ENCODE results near the gene VPS37B. TPM values are rescaled to one million over a fixed set of nuclear protein-coding genes. Genes with fewer than 3 reads are reported as not detected.

Gene VPS37B
- total RNA-seq, 1 donor from 2014 or later, result 22.9 TPM

DNA sequence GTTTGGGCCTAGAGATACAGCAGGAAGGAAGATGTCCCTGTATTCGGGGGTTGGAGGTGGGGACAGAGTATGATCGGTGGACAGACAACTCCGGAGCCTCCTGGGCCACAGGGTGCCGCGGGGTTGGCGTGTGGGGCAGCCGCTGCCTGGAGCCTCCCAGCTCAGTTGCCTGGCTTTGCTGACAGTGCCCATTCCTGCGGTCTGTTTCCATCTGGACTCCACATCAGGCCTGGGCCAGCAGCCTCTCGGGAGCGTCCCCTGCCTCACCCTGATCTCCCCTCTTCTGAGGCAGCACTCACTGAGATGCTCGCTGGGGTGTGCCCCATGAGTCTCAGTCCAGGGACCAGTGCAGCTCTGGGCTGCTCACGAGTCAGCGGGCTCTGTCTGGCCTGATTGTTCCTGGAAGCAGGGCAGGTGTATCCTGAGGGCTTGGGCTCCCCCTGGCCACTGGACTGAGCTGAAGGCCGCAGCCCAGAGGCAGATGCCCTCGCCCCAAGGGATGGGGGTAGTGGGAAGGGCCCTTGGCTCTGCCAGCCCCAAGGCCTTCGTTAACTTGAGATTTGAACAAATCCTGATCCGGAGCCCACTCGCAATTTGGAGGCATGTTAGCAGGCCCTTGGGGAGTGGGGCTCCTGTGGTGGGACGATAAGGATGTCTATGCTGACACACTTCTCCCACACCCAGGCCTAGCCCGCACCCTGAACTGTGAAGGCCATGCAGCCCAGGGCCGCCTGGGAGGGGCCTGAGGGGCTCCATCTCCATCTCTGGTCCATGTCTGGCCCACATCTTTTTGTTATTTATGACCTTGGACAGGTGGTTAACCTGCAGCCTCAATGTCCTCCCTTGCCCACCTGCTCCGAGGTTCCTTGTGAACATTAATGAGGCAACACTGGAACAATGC, 53.2 kb downstream of the VPS37B start:
- Mint-ChIP-seq H3K9me3 (ENCODE audit: low read depth) (no peaks in the 10 kb centered on the region), H3K27ac (no peak overlapping the region), H3K4me1 (ENCODE audit: low read depth) (peaks cover 27% of the 10 kb centered on the region), H3K4me3 (ENCODE audit: low read depth) (no peak overlapping the region), H3K36me3 (ENCODE audit: insufficient read depth) (no peaks in the 10 kb centered on the region), H3K27me3 (no peaks in the 10 kb centered on the region)
- TF ChIP-seq, protein P1, sequence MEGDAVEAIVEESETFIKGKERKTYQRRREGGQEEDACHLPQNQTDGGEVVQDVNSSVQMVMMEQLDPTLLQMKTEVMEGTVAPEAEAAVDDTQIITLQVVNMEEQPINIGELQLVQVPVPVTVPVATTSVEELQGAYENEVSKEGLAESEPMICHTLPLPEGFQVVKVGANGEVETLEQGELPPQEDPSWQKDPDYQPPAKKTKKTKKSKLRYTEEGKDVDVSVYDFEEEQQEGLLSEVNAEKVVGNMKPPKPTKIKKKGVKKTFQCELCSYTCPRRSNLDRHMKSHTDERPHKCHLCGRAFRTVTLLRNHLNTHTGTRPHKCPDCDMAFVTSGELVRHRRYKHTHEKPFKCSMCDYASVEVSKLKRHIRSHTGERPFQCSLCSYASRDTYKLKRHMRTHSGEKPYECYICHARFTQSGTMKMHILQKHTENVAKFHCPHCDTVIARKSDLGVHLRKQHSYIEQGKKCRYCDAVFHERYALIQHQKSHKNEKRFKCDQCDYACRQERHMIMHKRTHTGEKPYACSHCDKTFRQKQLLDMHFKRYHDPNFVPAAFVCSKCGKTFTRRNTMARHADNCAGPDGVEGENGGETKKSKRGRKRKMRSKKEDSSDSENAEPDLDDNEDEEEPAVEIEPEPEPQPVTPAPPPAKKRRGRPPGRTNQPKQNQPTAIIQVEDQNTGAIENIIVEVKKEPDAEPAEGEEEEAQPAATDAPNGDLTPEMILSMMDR (IDR thresholded peaks at IDR 0.05; ENCODE audit: unreplicated experiment), result no peak
- DNase-seq (ENCODE audit: low spot score, unreplicated experiment), result no peak

DNA sequence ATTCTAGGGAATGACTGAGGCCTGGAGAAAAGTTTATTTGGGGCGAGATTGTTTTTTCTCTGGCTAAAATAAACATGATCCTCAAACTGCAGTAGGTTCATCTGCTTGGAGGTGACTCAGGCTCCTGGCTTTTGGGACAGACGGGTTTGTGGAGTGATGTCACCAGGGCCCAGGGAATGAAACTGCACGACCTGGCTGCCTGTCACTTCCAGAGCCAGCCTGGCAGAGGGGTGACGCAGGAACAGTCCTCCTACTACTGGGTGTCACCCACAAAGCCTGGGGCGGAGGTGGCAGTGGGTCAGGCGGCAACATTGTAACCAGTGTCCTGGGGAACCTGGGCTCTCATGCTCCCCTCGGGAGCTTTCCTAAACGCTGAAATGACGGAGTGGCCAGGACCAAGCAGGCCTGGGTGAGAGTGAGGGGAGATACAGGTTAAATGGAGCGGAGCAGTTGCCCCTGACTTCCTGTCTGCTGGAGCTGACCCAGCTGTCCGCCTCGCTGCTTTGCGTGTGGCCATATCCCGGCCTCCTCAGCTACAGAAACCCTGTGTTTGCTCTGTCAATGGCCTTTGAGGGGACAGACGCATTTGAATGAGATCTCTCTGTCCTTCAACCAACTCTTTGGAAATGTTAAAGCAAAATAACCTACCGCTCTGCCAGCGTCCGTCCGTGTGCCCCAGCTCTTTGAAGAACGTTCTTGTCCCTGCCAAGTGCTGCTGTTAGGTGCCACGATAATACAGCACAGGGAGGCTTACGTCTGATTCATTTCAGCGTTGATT, 54.2 kb downstream of the VPS37B start:
- H3K27ac Mint-ChIP-seq, result no peak overlapping the region
- TF ChIP-seq, protein P1 (IDR thresholded peaks at IDR 0.05; ENCODE audit: unreplicated experiment), result no peak

DNA sequence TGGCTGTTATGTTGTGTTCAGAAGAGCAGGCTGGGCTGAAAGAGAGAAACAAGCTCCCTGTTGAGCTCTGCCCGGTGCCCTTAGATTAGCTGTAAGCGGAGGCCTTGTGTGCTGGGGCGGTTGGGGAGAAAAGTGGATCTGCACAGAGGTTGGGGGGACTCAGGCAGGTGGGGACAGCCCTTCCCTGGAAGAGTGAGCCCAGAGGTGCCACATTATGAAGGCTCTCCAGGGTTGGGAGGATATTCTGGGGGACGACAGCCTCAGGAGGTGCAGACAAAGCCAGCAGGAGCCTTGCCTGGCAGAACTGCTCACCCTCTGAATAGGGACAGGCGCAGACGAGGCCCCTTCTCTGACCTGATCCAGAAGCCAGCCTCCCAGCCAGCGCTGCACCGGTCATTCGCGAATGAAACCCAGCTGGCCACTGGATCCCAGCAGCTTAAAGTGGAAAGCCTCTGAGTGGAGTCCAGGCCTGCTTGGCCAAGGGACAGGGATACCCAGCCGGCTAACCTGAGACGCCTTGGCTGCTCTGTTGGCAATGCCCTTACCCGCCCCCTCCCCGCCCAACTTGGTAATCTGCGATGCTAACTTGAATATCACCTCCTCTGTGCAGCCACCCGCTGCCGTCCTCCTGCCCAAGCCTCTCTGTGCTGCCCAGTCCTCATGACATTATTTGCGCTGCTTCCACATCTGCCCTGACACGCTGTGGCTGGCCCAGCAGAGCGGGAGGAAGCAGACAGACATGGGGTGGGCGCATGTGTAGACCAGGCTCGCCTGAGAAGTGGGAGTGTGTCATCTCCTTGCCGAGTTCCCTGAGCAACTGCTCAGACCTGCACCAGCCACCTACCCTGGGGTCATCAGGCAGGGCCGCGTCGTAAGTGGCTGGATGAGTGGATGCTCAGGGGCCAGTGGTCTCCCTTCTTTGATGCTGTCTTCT, 55.1 kb downstream of the VPS37B start:
- Mint-ChIP-seq H3K36me3 (ENCODE audit: insufficient read depth) (no peaks in the 10 kb centered on the region), H3K4me1 (ENCODE audit: low read depth) (peaks cover 39% of the 10 kb centered on the region), H3K27ac (no peak overlapping the region), H3K27me3 (no peaks in the 10 kb centered on the region), H3K4me3 (ENCODE audit: low read depth) (no peak overlapping the region), H3K9me3 (ENCODE audit: low read depth) (no peaks in the 10 kb centered on the region)
- no peak for DNase-seq (ENCODE audit: low spot score, unreplicated experiment)
- TF ChIP-seq, protein P1 (IDR thresholded peaks at IDR 0.05; ENCODE audit: unreplicated experiment), result no peak

More for the DNA sequence above, 54.2 kb downstream of the VPS37B start:
- Mint-ChIP-seq H3K9me3 (ENCODE audit: low read depth) (no peaks in the 10 kb centered on the region), H3K27me3 (no peaks in the 10 kb centered on the region), H3K36me3 (ENCODE audit: insufficient read depth) (no peaks in the 10 kb centered on the region), H3K4me1 (ENCODE audit: low read depth) (peaks cover 34% of the 10 kb centered on the region), H3K4me3 (ENCODE audit: low read depth) (no peak overlapping the region)
- no peak for DNase-seq (ENCODE audit: low spot score, unreplicated experiment)

DNA sequence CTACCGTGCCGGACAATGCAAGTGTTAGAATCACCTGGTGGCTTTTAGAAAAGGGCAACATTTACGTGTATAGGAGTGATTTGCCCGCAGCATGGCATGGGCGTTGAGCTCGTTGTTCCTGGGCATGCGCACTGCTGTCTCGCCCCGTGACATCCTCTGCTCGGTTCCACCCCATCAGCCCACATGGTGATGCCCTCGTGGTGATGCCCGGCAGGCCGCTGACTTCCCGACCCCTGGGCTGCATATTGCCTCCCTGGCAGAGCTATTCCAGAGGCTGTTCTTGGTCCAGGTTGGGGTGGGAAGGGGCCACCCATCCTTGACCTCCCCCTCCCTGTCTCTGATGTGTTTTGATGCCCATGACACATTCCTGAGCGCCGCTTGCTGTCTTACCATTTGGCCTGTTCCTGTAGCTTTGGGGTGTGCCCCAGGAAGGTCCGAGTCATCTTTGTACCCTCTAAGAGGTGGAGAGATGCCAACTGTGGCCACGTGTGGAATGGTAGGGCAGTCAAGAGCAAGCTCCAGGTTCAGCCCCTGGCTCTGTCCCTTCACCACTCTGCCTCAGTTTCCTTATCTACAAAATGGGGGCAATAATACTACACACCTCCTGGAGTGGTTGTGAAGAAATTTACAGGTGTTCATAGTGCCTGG, 55.9 kb downstream of the VPS37B start:
- DNase-seq (ENCODE audit: low spot score, unreplicated experiment), result no peak
- Mint-ChIP-seq H3K4me3 (ENCODE audit: low read depth) (no peak overlapping the region), H3K9me3 (ENCODE audit: low read depth) (no peaks in the 10 kb centered on the region), H3K36me3 (ENCODE audit: insufficient read depth) (no peaks in the 10 kb centered on the region), H3K4me1 (ENCODE audit: low read depth) (peaks cover 39% of the 10 kb centered on the region), H3K27ac (no peak overlapping the region), H3K27me3 (no peaks in the 10 kb centered on the region)
- TF ChIP-seq, protein P1 (IDR thresholded peaks at IDR 0.05; ENCODE audit: unreplicated experiment), result no peak

All from progenitor cell of endocrine pancreas (in vitro differentiated cells).